Fibroblast of villous mesenchyme (primary cell): ENCODE data around the gene BROX. TPM values are rescaled to one million over a fixed set of nuclear protein-coding genes. Genes with fewer than 3 reads are reported as not detected.
"Not testable (repeated sequence)": the region's sequence is repeated elsewhere in the genome, so short reads cannot be mapped to it uniquely, and the experiment has no call there.

ENCODE experiments used
- DNase-seq: peaks from one replicate; pipeline ENCODE4 v3.0.0-alpha.2; 2010; ENCODE audit warnings: low read depth
- H3K4me3 ChIP-seq: 2 replicates; pipeline ENCODE4 v1.5.1; 2011; ENCODE audit warnings: low read depth, mild to moderate bottlenecking, low read length
- CTCF ChIP-seq: IDR thresholded peaks from 2 replicates; pipeline ENCODE4 v1.5.1; 2012; ENCODE audit warnings: low read depth, mild to moderate bottlenecking, low read length; ENCODE audit not compliant: insufficient read depth
- total RNA-seq: library from RNA; depleted of rRNA; stranded (reverse); fragments of >200 nt; gene quantifications from 2 replicates; pipeline ENCODE4 v1.2.3, GENCODE V29; 2012

BROX gene
- total RNA-seq, 1 donor, result 92.0 TPM

GRCh38 chr1:222759451-222760035 lies 47.2 kb downstream of the BROX start:
- no peak for TF ChIP-seq CTCF
- no peak for DNase-seq

DNA sequence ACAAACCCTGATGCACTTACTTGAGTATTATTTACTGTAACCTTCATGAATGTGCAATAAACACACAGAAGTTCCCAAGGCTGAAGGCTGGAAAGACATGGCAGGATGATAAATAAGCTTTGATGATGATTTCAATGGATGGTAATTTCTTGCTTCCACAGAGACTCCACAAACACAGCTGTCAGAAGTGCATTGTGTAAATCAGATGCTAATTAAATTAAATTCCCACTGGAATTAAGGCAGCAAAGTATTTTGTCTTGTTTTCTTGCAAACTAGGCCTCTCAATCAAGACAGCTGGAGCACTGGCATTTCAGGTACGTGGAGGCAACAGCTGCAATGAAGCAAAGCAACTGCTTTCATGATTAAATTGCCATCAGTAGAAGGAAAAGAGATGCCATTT lies 48.7 kb downstream of the BROX start:
- TF ChIP-seq CTCF, result no peak
- no peak for DNase-seq

More at GRCh38 chr1:222759451-222760035, 47.2 kb downstream of the BROX start:
- H3K4me3 ChIP-seq, result no peak overlapping the region

GRCh38 chr1:222762178-222762577 lies 49.8 kb downstream of the BROX start:
- not testable (repeated sequence) for DNase-seq, H3K4me3 ChIP-seq

More for the DNA sequence above, 48.7 kb downstream of the BROX start:
- no peak overlapping the region for H3K4me3 ChIP-seq

GRCh38 chr1:222767152-222767571 lies 54.8 kb downstream of the BROX start:
- no peak for DNase-seq
- no peak overlapping the region for H3K4me3 ChIP-seq
- no peak for TF ChIP-seq CTCF

- no peak for TF ChIP-seq CTCF
- no peak overlapping the region for H3K4me3 ChIP-seq
- no peak for DNase-seq
Observed at GRCh38 chr1:222768592-222768991, 56.2 kb downstream of the BROX start.

DNA sequence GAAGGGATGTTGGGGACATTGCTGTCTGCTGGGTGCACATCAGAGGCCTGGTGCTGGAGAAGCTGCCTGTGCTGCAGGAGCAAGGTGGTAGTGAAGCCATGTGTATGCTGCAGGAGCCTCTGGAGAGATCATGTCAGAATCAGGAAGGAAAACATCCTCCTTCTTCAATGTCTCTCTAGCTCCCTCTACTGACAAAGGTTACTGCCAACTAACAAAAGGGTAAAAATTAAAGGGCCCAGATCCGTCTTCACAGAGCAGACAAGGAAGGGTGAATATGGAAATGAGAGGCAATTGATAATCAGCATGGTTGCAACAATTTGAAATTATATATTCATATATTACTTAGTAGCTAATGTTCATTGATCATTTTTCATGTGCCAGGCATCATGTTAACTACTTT lies 56.8 kb downstream of the BROX start:
- no peak for TF ChIP-seq CTCF
- DNase-seq, result no peak
- H3K4me3 ChIP-seq, result no peak overlapping the region

- DNase-seq, result no peak
- no peak overlapping the region for H3K4me3 ChIP-seq
- no peak for TF ChIP-seq CTCF
Observed at GRCh38 chr1:222769971-222770620, 57.7 kb downstream of the BROX start.
